Parathyroid adenoma (tissue), 2 donors: ENCODE measurements around the gene KCNG2.

Source experiments
- H2AFZ ChIP-seq: fragments of 300-600 bp; sonication (generic); one replicate; pipeline ENCODE4 v1.7.0; 2017; ENCODE audit warnings: antibody characterized with exemption, mild to moderate bottlenecking
- H3K27ac ChIP-seq: fragments of 300-600 bp; sonication (generic); one replicate; pipeline ENCODE4 v1.7.0; 2017
- H3K27me3 ChIP-seq: fragments of 300-600 bp; sonication (generic); one replicate; pipeline ENCODE4 v1.7.0; 2017; ENCODE audit warnings: low read length; ENCODE audit not compliant: control insufficient read depth, insufficient read depth
- H3K36me3 ChIP-seq: fragments of 300-600 bp; sonication (generic); one replicate; pipeline ENCODE4 v1.7.0; 2017; ENCODE audit warnings: low read length; ENCODE audit not compliant: control insufficient read depth, insufficient read depth
- H3K4me1 ChIP-seq: fragments of 300-600 bp; sonication (generic); one replicate; pipeline ENCODE4 v1.7.0; 2017; ENCODE audit warnings: control low read depth
- H3K4me2 ChIP-seq: fragments of 300-600 bp; sonication (generic); one replicate; pipeline ENCODE4 v1.7.0; 2017; ENCODE audit warnings: low read length
- H3K4me3 ChIP-seq: fragments of 300-600 bp; sonication (generic); one replicate; pipeline ENCODE4 v1.7.0; 2017; ENCODE audit warnings: low read depth, low read length
- H3K79me2 ChIP-seq: fragments of 300-600 bp; sonication (generic); one replicate; pipeline ENCODE4 v1.7.0; 2017; ENCODE audit warnings: control low read depth
- H3K9ac ChIP-seq: fragments of 300-600 bp; sonication (generic); one replicate; pipeline ENCODE4 v1.7.0; 2017; ENCODE audit warnings: mild to moderate bottlenecking
- H3K9me3 ChIP-seq: fragments of 300-600 bp; sonication (generic); one replicate; pipeline ENCODE4 v1.7.0; 2017; ENCODE audit warnings: low read length; ENCODE audit not compliant: control insufficient read depth
- CTCF ChIP-seq: fragments of 300-600 bp; sonication (generic); IDR thresholded peaks from one replicate; pipeline ENCODE4 v1.7.0; 2017; ENCODE audit warnings: antibody characterized with exemption, mild to moderate bottlenecking
- donor health status: primary hyperparathyroidism.

KCNG2 gene

GRCh38 chr18:79834834-79835233 lies 37.1 kb downstream of the KCNG2 start:
- H3K4me3 ChIP-seq, result no peak overlapping the region
- no peaks in the 10 kb centered on the region for H3K79me2 ChIP-seq
- H3K9me3 ChIP-seq, result no peaks in the 10 kb centered on the region
- H3K4me2 ChIP-seq, result no peak overlapping the region
- H3K36me3 ChIP-seq, result no peaks in the 10 kb centered on the region
- no peak overlapping the region for H3K9ac ChIP-seq
- no peak for TF ChIP-seq CTCF
- no peak overlapping the region for H3K27ac ChIP-seq
- no peaks in the 10 kb centered on the region for H3K4me1 ChIP-seq
- H3K27me3 ChIP-seq, result no peaks in the 10 kb centered on the region
- no peak overlapping the region for H2AFZ ChIP-seq

- Histone ChIP-seq H3K4me2 (no peak overlapping the region), H3K27me3 (no peaks in the 10 kb centered on the region), H3K4me1 (no peaks in the 10 kb centered on the region), H3K27ac (no peak overlapping the region), H3K9me3 (no peaks in the 10 kb centered on the region), H3K79me2 (no peaks in the 10 kb centered on the region), H3K36me3 (no peaks in the 10 kb centered on the region), H2AFZ (no peak overlapping the region), H3K9ac (no peak overlapping the region), H3K4me3 (no peak overlapping the region)
- TF ChIP-seq CTCF, result no peak
Observed at GRCh38 chr18:79841936-79842335, 44.2 kb downstream of the KCNG2 start.

DNA sequence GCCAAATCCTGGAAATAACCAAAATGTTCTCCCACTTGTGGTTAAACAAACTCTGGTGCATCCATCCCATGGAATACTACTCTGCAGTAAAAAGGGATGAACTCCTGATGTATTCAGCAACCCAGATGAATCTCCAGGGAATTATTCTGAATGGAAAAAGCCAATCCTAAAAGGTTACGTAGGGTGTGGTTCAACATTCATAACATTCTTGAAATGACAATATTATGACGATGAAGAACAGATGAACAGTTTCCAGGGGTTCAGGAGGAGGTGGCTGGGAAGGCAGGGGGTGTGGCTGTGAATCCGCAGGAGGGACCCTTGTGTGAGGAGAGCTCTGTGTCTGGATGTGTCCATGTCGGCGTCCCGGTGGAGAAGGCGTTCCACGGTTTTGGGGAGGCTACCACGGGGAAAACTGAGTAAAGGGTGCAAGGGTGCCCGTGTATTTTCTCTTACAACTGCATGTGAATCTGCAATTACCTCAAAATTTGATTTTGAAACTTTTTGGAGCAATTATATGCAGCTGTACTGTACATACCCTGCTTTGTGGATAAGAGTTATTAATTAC lies 47.3 kb downstream of the KCNG2 start:
- no peak overlapping the region for H2AFZ ChIP-seq
- no peak for TF ChIP-seq CTCF
- no peaks in the 10 kb centered on the region for H3K27me3 ChIP-seq
- no peaks in the 10 kb centered on the region for H3K36me3 ChIP-seq
- H3K4me1 ChIP-seq, result no peaks in the 10 kb centered on the region
- no peaks in the 10 kb centered on the region for H3K9me3 ChIP-seq
- no peak overlapping the region for H3K27ac ChIP-seq
- H3K4me2 ChIP-seq, result no peak overlapping the region
- no peak overlapping the region for H3K4me3 ChIP-seq
- no peak overlapping the region for H3K9ac ChIP-seq
- no peaks in the 10 kb centered on the region for H3K79me2 ChIP-seq

- Histone ChIP-seq H3K79me2 (no peaks in the 10 kb centered on the region), H3K4me3 (no peak overlapping the region), H3K9me3 (no peaks in the 10 kb centered on the region), H3K9ac (no peak overlapping the region), H3K27ac (no peak overlapping the region), H3K4me1 (no peaks in the 10 kb centered on the region), H3K27me3 (no peaks in the 10 kb centered on the region), H3K4me2 (no peak overlapping the region), H2AFZ (no peak overlapping the region), H3K36me3 (no peaks in the 10 kb centered on the region)
- no peak for TF ChIP-seq CTCF
Observed at GRCh38 chr18:79846936-79847557, 49.3 kb downstream of the KCNG2 start.
